GM12891 (cell line): ENCODE measurements around the gene COMTD1.

Source experiments
- DNase-seq: peaks from one replicate; pipeline ENCODE4 v3.0.0; 2011; ENCODE audit warnings: low spot score; ENCODE audit not compliant: insufficient read length
- FAIRE-seq: peaks from 2 replicates; lab custom pipeline; 2011; peaks lifted over from hg19 to GRCh38; lab: Jason Lieb, UNC
- PAX5 ChIP-seq: IDR thresholded peaks from 2 replicates; pipeline ENCODE4 v1.6.1; 2011; ENCODE audit warnings: low read length, moderate library complexity, mild to moderate bottlenecking; ENCODE audit not compliant: insufficient read depth, severe bottlenecking
- POLR2A ChIP-seq: IDR thresholded peaks from 2 replicates; pipeline ENCODE4 v1.6.1; 2011; ENCODE audit warnings: low read depth, low read length, control low read depth
- POLR2AphosphoS5 ChIP-seq: IDR thresholded peaks from 2 replicates; pipeline ENCODE4 v1.6.1; 2011; ENCODE audit warnings: low read depth, low read length, control low read depth
- POU2F2 ChIP-seq: IDR thresholded peaks from 2 replicates; pipeline ENCODE4 v1.6.1; 2011; ENCODE audit warnings: low read depth, mild to moderate bottlenecking, control low read depth, low read length, moderate library complexity
- SPI1 ChIP-seq: IDR thresholded peaks from 2 replicates; pipeline ENCODE4 v1.6.1; 2011; ENCODE audit warnings: low read depth, low read length, control low read depth
- TAF1 ChIP-seq: IDR thresholded peaks from 2 replicates; pipeline ENCODE4 v1.6.1; 2011; ENCODE audit warnings: low read depth, low read length, control low read depth

Gene COMTD1

GRCh38 chr10:75247797-75248196 is 12.0 kb upstream of the COMTD1 start:
- FAIRE-seq: no peak
- DNase-seq: no peak
- TF ChIP-seq TAF1 (no peak), PAX5 (no peak), SPI1 (no peak), POLR2AphosphoS5 (no peak), POLR2A (no peak), POU2F2 (no peak)

GRCh38 chr10:75246506-75246905 is 10.7 kb upstream of the COMTD1 start:
- no peak for FAIRE-seq
- no peak for DNase-seq
- no peak for TF ChIP-seq SPI1
- TF ChIP-seq POU2F2: no peak
- no peak for TF ChIP-seq POLR2AphosphoS5
- TF ChIP-seq TAF1: no peak

GRCh38 chr10:75245354-75246250 is 9.8 kb upstream of the COMTD1 start:
- no peak for TF ChIP-seq SPI1
- no peak for TF ChIP-seq POLR2A
- TF ChIP-seq TAF1: no peak
- no peak for TF ChIP-seq POLR2AphosphoS5
- TF ChIP-seq POU2F2: no peak
- no peak for TF ChIP-seq PAX5
- DNase-seq: no peak
- FAIRE-seq: no peak

GRCh38 chr10:75244487-75245353 is 9.0 kb upstream of the COMTD1 start:
- TF ChIP-seq SPI1 (no peak), PAX5 (no peak), POU2F2 (no peak), POLR2A (no peak), POLR2AphosphoS5 (no peak), TAF1 (no peak)
- DNase-seq: no peak
- FAIRE-seq: no peak

- DNase-seq: no peak
- FAIRE-seq: no peak
- TF ChIP-seq SPI1 (no peak), POLR2AphosphoS5 (no peak)
Measured at GRCh38 chr10:75243426-75243825, 7.7 kb upstream of the COMTD1 start.

GRCh38 chr10:75240329-75241076 is 4.7 kb upstream of the COMTD1 start:
- no peak for FAIRE-seq

GRCh38 chr10:75239096-75239790 is 3.5 kb upstream of the COMTD1 start:
- FAIRE-seq (no peak), DNase-seq (no peak)
- TF ChIP-seq POLR2AphosphoS5 (no peak), PAX5 (no peak), TAF1 (no peak), SPI1 (no peak), POU2F2 (no peak), POLR2A (no peak)

More at GRCh38 chr10:75240329-75241076, 4.7 kb upstream of the COMTD1 start:
- TF ChIP-seq POU2F2 (no peak), SPI1 (no peak), POLR2AphosphoS5 (no peak), POLR2A (no peak), TAF1 (no peak), PAX5 (no peak)
- DNase-seq: no peak
